KMS-11 (cell line): ENCODE data around the gene PRR30.
A peak's percentile ranks its signal among the peaks of the same experiment; 100 is the strongest.

Experiments used
- H2AFZ ChIP-seq: fragments of 200-600 bp; sonication (generic); 2 replicates; pipeline ENCODE4 v1.6.1; 2016; ENCODE audit warnings: antibody characterized with exemption, mixed run types, low read depth
- H3K27ac ChIP-seq: fragments of 200-600 bp; sonication (generic); 2 replicates; pipeline ENCODE4 v1.6.1; 2016; ENCODE audit warnings: mild to moderate bottlenecking, mixed run types
- H3K27me3 ChIP-seq: fragments of 200-600 bp; sonication (generic); 2 replicates; pipeline ENCODE4 v1.6.1; 2017; ENCODE audit warnings: mild to moderate bottlenecking, low read depth, mixed run types, moderate library complexity; ENCODE audit not compliant: insufficient read depth
- H3K36me3 ChIP-seq: fragments of 200-600 bp; sonication (generic); 2 replicates; pipeline ENCODE4 v1.6.1; 2017; ENCODE audit warnings: mild to moderate bottlenecking, mixed run types; ENCODE audit not compliant: insufficient read depth
- H3K4me1 ChIP-seq: fragments of 200-600 bp; sonication (generic); 2 replicates; pipeline ENCODE4 v1.6.1; 2016; ENCODE audit warnings: mild to moderate bottlenecking, low read depth, mixed run types; ENCODE audit not compliant: poor library complexity, severe bottlenecking
- H3K4me2 ChIP-seq: fragments of 200-600 bp; sonication (generic); 2 replicates; pipeline ENCODE4 v1.7.0; 2016; ENCODE audit warnings: mild to moderate bottlenecking, mixed run types
- H3K4me3 ChIP-seq: fragments of 200-600 bp; sonication (generic); IDR thresholded peaks from 2 replicates; pipeline ENCODE4 v1.6.1; 2017; ENCODE audit warnings: low read depth, low read length, mixed read lengths; ENCODE audit not compliant: insufficient read depth
- H3K79me2 ChIP-seq: fragments of 200-600 bp; sonication (generic); 2 replicates; pipeline ENCODE4 v1.6.1; 2016; ENCODE audit warnings: low read depth, mixed run types; ENCODE audit not compliant: insufficient read depth
- H3K9ac ChIP-seq: fragments of 200-600 bp; sonication (generic); 2 replicates; pipeline ENCODE4 v1.6.1; 2016; ENCODE audit warnings: mild to moderate bottlenecking, mixed run types
- H4K20me1 ChIP-seq: fragments of 200-600 bp; sonication (generic); 2 replicates; pipeline ENCODE4 v1.6.1; 2016; ENCODE audit warnings: mild to moderate bottlenecking, mixed run types; ENCODE audit not compliant: insufficient read depth
- CTCF ChIP-seq: fragments of 200-600 bp; sonication (generic); conservative IDR thresholded peaks from 2 replicates; pipeline ENCODE4 v1.6.1; 2017; ENCODE audit warnings: low read depth, mild to moderate bottlenecking, antibody characterized with exemption, low read length, moderate library complexity, mixed read lengths

The PRR30 gene

GRCh38 chr2:27109083-27109482 lies 30.1 kb downstream of the PRR30 start:
- Histone ChIP-seq H2AFZ (no peak overlapping the region), H3K27ac (no peak overlapping the region), H3K27me3 (no peaks in the 10 kb centered on the region), H3K4me3 (no peak overlapping the region), H3K9ac (no peak overlapping the region), H3K4me1 (peaks cover 10% of the 10 kb centered on the region), H4K20me1 (no peaks in the 10 kb centered on the region), H3K79me2 (no peaks in the 10 kb centered on the region), H3K4me2 (no peak overlapping the region), H3K36me3 (no peaks in the 10 kb centered on the region)
- no peak for TF ChIP-seq CTCF

DNA sequence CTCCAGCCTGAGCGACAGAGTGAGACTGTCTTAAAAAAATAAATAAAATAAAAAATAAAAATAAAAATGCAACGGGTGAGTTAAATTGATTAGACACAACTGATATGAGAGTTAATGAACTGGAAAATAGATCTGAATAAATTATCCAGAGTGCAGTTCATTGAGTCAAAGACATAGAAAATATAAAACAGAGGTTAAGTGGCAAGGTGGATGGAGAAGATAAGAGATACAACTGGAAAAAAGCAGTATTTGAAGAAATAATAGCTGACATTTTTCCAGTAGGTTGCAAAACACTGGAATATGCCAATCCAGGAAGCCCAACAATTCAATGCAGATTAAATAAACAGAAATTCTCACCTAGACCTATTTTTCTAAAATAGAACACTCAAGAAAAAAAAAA lies 31.0 kb downstream of the PRR30 start:
- Histone ChIP-seq H3K27me3 (no peaks in the 10 kb centered on the region), H4K20me1 (no peaks in the 10 kb centered on the region), H3K9ac (no peak overlapping the region), H3K36me3 (no peaks in the 10 kb centered on the region), H3K27ac (no peak overlapping the region), H2AFZ (no peak overlapping the region), H3K4me2 (no peak overlapping the region), H3K4me1 (peaks cover 10% of the 10 kb centered on the region), H3K4me3 (no peak overlapping the region), H3K79me2 (no peaks in the 10 kb centered on the region)
- TF ChIP-seq CTCF = no peak

DNA sequence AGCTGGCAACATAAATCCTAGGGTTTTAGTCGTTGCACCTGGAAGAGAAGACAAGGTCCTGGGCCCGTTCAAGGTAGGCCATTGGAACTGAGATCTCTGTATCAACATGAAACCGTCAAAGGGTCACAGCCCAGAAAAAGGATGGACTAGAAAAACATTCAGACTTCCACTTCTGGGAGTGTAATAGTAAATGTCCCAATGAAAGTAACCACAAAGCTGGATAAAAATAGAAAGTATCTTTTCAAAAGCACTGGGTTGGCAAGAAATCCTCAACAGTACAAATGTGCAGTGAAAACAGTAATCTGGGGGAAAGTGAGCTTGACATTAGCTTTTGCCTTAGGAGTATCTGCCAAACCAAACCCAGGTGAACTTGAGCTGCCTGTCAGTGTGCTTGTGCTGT lies 33.2 kb downstream of the PRR30 start:
- no peak overlapping the region for H3K4me3 ChIP-seq
- TF ChIP-seq CTCF = no peak
- H3K27ac ChIP-seq = no peak overlapping the region
- H2AFZ ChIP-seq = no peak overlapping the region
- H3K27me3 ChIP-seq = no peaks in the 10 kb centered on the region
- H3K4me2 ChIP-seq = peak overlapping the region; percentile 1; the same call in 1 of the 2 replicates
- peaks cover 10% of the 10 kb centered on the region for H3K4me1 ChIP-seq
- H3K79me2 ChIP-seq = no peaks in the 10 kb centered on the region
- no peaks in the 10 kb centered on the region for H4K20me1 ChIP-seq
- no peaks in the 10 kb centered on the region for H3K36me3 ChIP-seq
- H3K9ac ChIP-seq = no peak overlapping the region

- H3K27me3 ChIP-seq = no peaks in the 10 kb centered on the region
- H2AFZ ChIP-seq = no peak overlapping the region
- no peak overlapping the region for H3K27ac ChIP-seq
- H3K9ac ChIP-seq = no peak overlapping the region
- no peak overlapping the region for H3K4me3 ChIP-seq
- H3K4me2 ChIP-seq = no peak overlapping the region
- H3K36me3 ChIP-seq = no peaks in the 10 kb centered on the region
- H3K4me1 ChIP-seq = peaks cover 10% of the 10 kb centered on the region
- TF ChIP-seq CTCF = no peak
- no peaks in the 10 kb centered on the region for H4K20me1 ChIP-seq
- H3K79me2 ChIP-seq = no peaks in the 10 kb centered on the region
These were observed 36.9 kb downstream of the PRR30 start for GRCh38 chr2:27102329-27102728.
